ENCODE measurements around the gene RHBDF2.

The RHBDF2 gene

GRCh38 chr17:76438906-76439305 is 62.3 kb downstream of the RHBDF2 start:
- no peak for DNase-seq (ENCODE audit: low read depth in 2 of 2)

GRCh38 chr17:76437467-76438402 is 63.5 kb downstream of the RHBDF2 start:
- no peak for DNase-seq (ENCODE audit: low read depth in 2 of 2)

- DNase-seq (ENCODE audit: low read depth in 2 of 2), result no peak
Measured at GRCh38 chr17:76435751-76436150, 65.5 kb downstream of the RHBDF2 start.

- no peak for DNase-seq (ENCODE audit: low read depth in 2 of 2)
Measured at GRCh38 chr17:76434870-76435269, 66.4 kb downstream of the RHBDF2 start.

- no peak for DNase-seq (ENCODE audit: low read depth in 2 of 2)
Measured at GRCh38 chr17:76433693-76434092, 67.5 kb downstream of the RHBDF2 start.

- no peak for DNase-seq (ENCODE audit: low read depth in 2 of 2)
Measured at GRCh38 chr17:76432712-76433336, 68.4 kb downstream of the RHBDF2 start.

GRCh38 chr17:76432004-76432403 is 69.2 kb downstream of the RHBDF2 start:
- no peak for DNase-seq (ENCODE audit: low read depth in 2 of 2)

GRCh38 chr17:76431509-76431908 is 69.7 kb downstream of the RHBDF2 start:
- no peak for DNase-seq (ENCODE audit: low read depth in 2 of 2)

- no peak for DNase-seq (ENCODE audit: low read depth in 2 of 2)
Measured at GRCh38 chr17:76428511-76428910, 72.7 kb downstream of the RHBDF2 start.

- no peak for DNase-seq (ENCODE audit: low read depth in 2 of 2)
Measured at GRCh38 chr17:76427501-76428231, 73.6 kb downstream of the RHBDF2 start.

GRCh38 chr17:76426853-76427252 is 74.4 kb downstream of the RHBDF2 start:
- no peak for DNase-seq (ENCODE audit: low read depth in 2 of 2)

GRCh38 chr17:76422860-76423259 is 78.4 kb downstream of the RHBDF2 start:
- DNase-seq (ENCODE audit: low read depth in 2 of 2), result no peak

- DNase-seq (ENCODE audit: low read depth in 2 of 2), result no peak
Measured at GRCh38 chr17:76422406-76422805, 78.8 kb downstream of the RHBDF2 start.

- DNase-seq (ENCODE audit: low read depth in 2 of 2), result no peak
Measured at GRCh38 chr17:76421044-76421407, 80.2 kb downstream of the RHBDF2 start.
